Gastroesophageal sphincter (tissue), 3 donors: ENCODE data around the gene FAM193A.

Source experiments
- CTCF ChIP-seq, 4 experiments: fragments of 200-600 bp in 2 of 4; fragments of 450-650 bp in 2 of 4; sonication (generic) in 1 of 4; IDR thresholded peaks; one replicate each; pipeline ENCODE4 v1.5.1; 2017 to 2019; ENCODE audit warnings: antibody characterized with exemption in 4 of 4, mild to moderate bottlenecking in 2 of 4, moderate library complexity in 2 of 4
- POLR2AphosphoS5 ChIP-seq: sonication (generic); formaldehyde crosslinking; IDR thresholded peaks from one replicate; pipeline ENCODE4 v1.6.1; 2017; ENCODE audit warnings: antibody characterized with exemption

- TF ChIP-seq CTCF (IDR thresholded peaks at IDR 0.05) (no peak), POLR2AphosphoS5 (no peak)
These were observed 192.5 kb downstream of the FAM193A start for GRCh38 chr4:2728806-2729532.
